Caco-2 (cell line): ENCODE data around the gene SS18L1. TPM values are rescaled to one million over a fixed set of nuclear protein-coding genes. Genes with fewer than 3 reads are reported as not detected.

Experiments used
- BruUV-seq: library from RNA; stranded (reverse); fragments of 400-500 nt; replicated peaks from 2 replicates; lab custom pipeline; 2021; lab: Mats Ljungman, UMichigan
- CTCF ChIA-PET: fragments of 300-600 bp; sonication (Branson Sonifier 250); formaldehyde crosslinking; loops from one replicate; lab custom pipeline; 2022; ENCODE audit warnings: antibody characterized with exemption; lab: Charles Lee
- POLR2A ChIA-PET: fragments of 300-600 bp; sonication (Branson Sonifier 250); formaldehyde crosslinking; loops from one replicate; lab custom pipeline; 2022; ENCODE audit warnings: antibody characterized with exemption; lab: Charles Lee
- DNase-seq, 2 experiments: peaks; one replicate each; pipeline versions ENCODE4 v3.0.0 to v3.0.0-alpha.2; 2020 to 2022
- H3K27me3 ChIP-seq: replicated peaks from 2 replicates; pipeline ENCODE4 v1.6.0; 2011; ENCODE audit warnings: low read length; ENCODE audit not compliant: control insufficient read depth, insufficient read depth
- H3K36me3 ChIP-seq: 2 replicates; pipeline ENCODE4 v1.5.1; 2011; ENCODE audit warnings: low read length; ENCODE audit not compliant: control insufficient read depth, insufficient read depth
- H3K4me1 ChIP-seq: fragments of 250-450 bp; sonication (Bioruptor Pico); 2 replicates; pipeline ENCODE4 v1.5.1; 2020; ENCODE audit warnings: mild to moderate bottlenecking
- H3K4me3 ChIP-seq: 2 replicates; pipeline ENCODE4 v1.5.1; 2011; ENCODE audit warnings: low read depth, mild to moderate bottlenecking, control low read depth, low read length
- H3K9me3 ChIP-seq: fragments of 250-450 bp; sonication (Bioruptor Pico); 2 replicates; pipeline ENCODE4 v1.5.1; 2020; ENCODE audit warnings: mild to moderate bottlenecking, moderate library complexity
- H3K27ac Mint-ChIP-seq: one replicate; pipeline ENCODE4 v1.8.0; 2022; ENCODE audit warnings: mixed read lengths; ENCODE audit not compliant: unreplicated experiment
- H3K27me3 Mint-ChIP-seq: one replicate; pipeline ENCODE4 v1.8.0; 2022; ENCODE audit warnings: mixed read lengths; ENCODE audit not compliant: insufficient read depth, unreplicated experiment
- H3K36me3 Mint-ChIP-seq: one replicate; pipeline ENCODE4 v1.8.0; 2022; ENCODE audit warnings: mild to moderate bottlenecking, mixed read lengths; ENCODE audit not compliant: insufficient read depth, unreplicated experiment
- H3K4me1 Mint-ChIP-seq: one replicate; pipeline ENCODE4 v1.8.0; 2022; ENCODE audit warnings: low read depth, mixed read lengths; ENCODE audit not compliant: unreplicated experiment
- H3K4me3 Mint-ChIP-seq: one replicate; pipeline ENCODE4 v1.8.0; 2022; ENCODE audit warnings: mild to moderate bottlenecking, moderate library complexity, mixed read lengths; ENCODE audit not compliant: unreplicated experiment
- H3K9me3 Mint-ChIP-seq: one replicate; pipeline ENCODE4 v1.8.0; 2022; ENCODE audit warnings: mixed read lengths; ENCODE audit not compliant: unreplicated experiment
- CTCF ChIP-seq, 2 experiments: fragments of 200-600 bp in 1 of 2; IDR thresholded peaks; 1 replicate in 1 of 2; 2 replicates in 1 of 2; pipeline versions ENCODE4 v1.5.1 to v1.8.0; 2011 to 2022; ENCODE audit warnings: antibody characterized with exemption in 1 of 2, control low read depth in 1 of 2, inconsistent platforms in 1 of 2, low read depth in 1 of 2, low read length in 1 of 2, mild to moderate bottlenecking in 1 of 2, moderate library complexity in 1 of 2; ENCODE audit not compliant: insufficient read depth in 1 of 2, severe bottlenecking in 1 of 2, unreplicated experiment in 1 of 2
- intact Hi-C: fragments of 100-400 bp; cut with micrococcal nuclease; formaldehyde crosslinking; loops from one replicate; pipeline ENCODE4 v1.10.0; 2022; ENCODE audit not compliant: unreplicated experiment
- total RNA-seq: library from RNA; stranded (reverse); gene quantifications from 2 replicates; pipeline ENCODE4 v1.2.3, GENCODE V29; 2022

SS18L1 gene
- total RNA-seq, 1 experiment from 2014 or later, result 46.4 TPM

DNA sequence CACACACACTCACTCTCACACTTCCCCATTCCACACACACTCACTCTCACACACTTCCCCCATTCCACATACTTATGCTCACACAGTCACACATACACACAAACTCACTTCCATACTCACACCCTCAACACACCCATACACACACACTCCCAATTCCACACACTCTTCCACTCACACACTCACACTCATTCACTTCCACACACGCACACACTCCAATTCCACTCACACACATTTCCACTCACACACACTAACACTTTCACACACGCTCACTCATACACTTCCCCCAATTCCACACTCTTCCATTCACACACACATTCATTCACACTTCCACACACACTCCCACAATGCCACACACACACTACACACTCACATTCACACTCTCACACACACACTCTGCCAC lies 86.7 kb downstream of the SS18L1 start:
- intact Hi-C loops, result no loop called here
- BruUV-seq, result no TSS peak
- Mint-ChIP-seq H3K4me3 (no peak overlapping the region), H3K36me3 (no peaks in the 10 kb centered on the region), H3K27ac (no peak overlapping the region), H3K9me3 (no peaks in the 10 kb centered on the region), H3K4me1 (no peaks in the 10 kb centered on the region), H3K27me3 (peaks cover 5% of the 10 kb centered on the region)
- Histone ChIP-seq H3K27me3 (peaks cover 4% of the 10 kb centered on the region; the same call in 1 of the 2 replicates), H3K9me3 (peaks cover 4% of the 10 kb centered on the region; the same call in 1 of the 2 replicates), H3K4me3 (no peak overlapping the region), H3K36me3 (no peaks in the 10 kb centered on the region), H3K4me1 (no peaks in the 10 kb centered on the region)
- CTCF ChIA-PET, result no interaction called here
- DNase-seq, result no peak
- POLR2A ChIA-PET, result no interaction called here
- no peak for TF ChIP-seq CTCF (IDR thresholded peaks at IDR 0.05; ENCODE audit: insufficient read depth in 1 of 2, low read depth in 1 of 2, low read length in 1 of 2, severe bottlenecking in 1 of 2, unreplicated experiment in 1 of 2)

GRCh38 chr20:62230696-62231095 lies 87.1 kb downstream of the SS18L1 start:
- Mint-ChIP-seq H3K4me1 (no peaks in the 10 kb centered on the region), H3K27me3 (peaks cover 3% of the 10 kb centered on the region), H3K36me3 (no peaks in the 10 kb centered on the region), H3K27ac (no peak overlapping the region), H3K4me3 (no peak overlapping the region), H3K9me3 (no peaks in the 10 kb centered on the region)
- no peak for TF ChIP-seq CTCF (IDR thresholded peaks at IDR 0.05; ENCODE audit: insufficient read depth in 1 of 2, low read depth in 1 of 2, low read length in 1 of 2, severe bottlenecking in 1 of 2, unreplicated experiment in 1 of 2)
- CTCF ChIA-PET, result no interaction called here
- Histone ChIP-seq H3K4me3 (no peak overlapping the region), H3K27me3 (peaks cover 2% of the 10 kb centered on the region; the same call in 1 of the 2 replicates), H3K36me3 (no peaks in the 10 kb centered on the region), H3K4me1 (no peaks in the 10 kb centered on the region), H3K9me3 (peaks cover 3% of the 10 kb centered on the region; the same call in 1 of the 2 replicates)
- POLR2A ChIA-PET, result no interaction called here
- BruUV-seq, result no TSS peak
- intact Hi-C loops, result no loop called here
- DNase-seq, result no peak

DNA sequence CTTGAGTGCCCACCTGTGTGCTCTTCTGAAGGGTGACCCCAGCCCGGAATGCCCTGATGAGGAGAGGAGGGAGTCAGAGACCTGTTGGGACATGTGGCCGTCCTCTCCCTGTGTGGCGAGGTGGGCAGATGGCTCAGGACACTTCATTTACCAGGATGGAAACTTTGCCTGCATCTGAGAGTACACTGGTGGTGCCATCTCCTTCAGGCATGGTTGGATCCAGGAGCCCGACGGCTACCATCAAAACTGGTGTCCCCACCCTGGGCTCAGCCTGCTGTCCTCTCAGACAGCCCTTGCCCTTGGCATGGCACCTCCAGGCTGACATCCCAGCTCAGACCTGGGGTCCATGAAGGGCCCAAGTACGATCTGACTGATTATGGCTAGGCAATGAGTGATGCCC lies 87.7 kb downstream of the SS18L1 start:
- Mint-ChIP-seq H3K36me3 (no peaks in the 10 kb centered on the region), H3K4me3 (no peak overlapping the region), H3K27me3 (peaks cover 3% of the 10 kb centered on the region), H3K4me1 (no peaks in the 10 kb centered on the region), H3K27ac (no peak overlapping the region), H3K9me3 (no peaks in the 10 kb centered on the region)
- no peaks in the 10 kb centered on the region; the same call in 1 of the 2 replicates for H3K27me3 ChIP-seq
- no peak overlapping the region for H3K4me3 ChIP-seq
- ChIA-PET CTCF (no interaction called here), POLR2A (no interaction called here)
- H3K36me3 ChIP-seq, result no peaks in the 10 kb centered on the region
- BruUV-seq, result no TSS peak
- no peaks in the 10 kb centered on the region for H3K9me3 ChIP-seq
- TF ChIP-seq CTCF (IDR thresholded peaks at IDR 0.05; ENCODE audit: insufficient read depth in 1 of 2, low read depth in 1 of 2, low read length in 1 of 2, severe bottlenecking in 1 of 2, unreplicated experiment in 1 of 2), result no peak
- intact Hi-C loops, result no loop called here
- DNase-seq, result no peak
- H3K4me1 ChIP-seq, result no peaks in the 10 kb centered on the region

Other genes with a start within 250 kb of the SS18L1 start
- 94.9 and 98.2 TPM in 2 replicates for gene TAF4, start 77.9 kb upstream of the SS18L1 start, total RNA-seq
- gene LSM14B, start 21.3 kb upstream of the SS18L1 start, total RNA-seq, result 143 and 154 TPM in 2 replicates
- gene PSMA7, start 375 bp upstream of the SS18L1 start, total RNA-seq, result 702 and 760 TPM in 2 replicates
- gene MTG2, start 39.3 kb downstream of the SS18L1 start, total RNA-seq, result 110 and 111 TPM in 2 replicates
- gene HRH3, start 76.5 kb downstream of the SS18L1 start, total RNA-seq, result not detected in 2 replicates
- gene OSBPL2, start 94.8 kb downstream of the SS18L1 start, total RNA-seq, result 130 and 132 TPM in 2 replicates
- gene ADRM1, start 159.2 kb downstream of the SS18L1 start, total RNA-seq, result 261 and 263 TPM in 2 replicates
- gene LAMA5, start 223.5 kb downstream of the SS18L1 start, total RNA-seq, result 1,050 and 1,125 TPM in 2 replicates
- gene RPS21, start 243.3 kb downstream of the SS18L1 start, total RNA-seq, result 4,496 and 4,723 TPM in 2 replicates